Measurements from ENCODE around the gene MPP7.
"Not testable (repeated sequence)": the region's sequence is repeated elsewhere in the genome, so short reads cannot be mapped to it uniquely, and the experiment has no call there.

The MPP7 gene

GRCh38 chr10:28327491-28327880 is 24.6 kb upstream of the MPP7 start:
- TF ChIP-seq POLR2AphosphoS5 (IDR thresholded peaks at IDR 0.05; ENCODE audit: low read depth, low read length) (no peak), TAF1 (IDR thresholded peaks at IDR 0.05; ENCODE audit: low read depth, low read length) (no peak), PAX5 (IDR thresholded peaks at IDR 0.05; ENCODE audit: insufficient read depth, low read length, severe bottlenecking) (no peak), POU2F2 (IDR thresholded peaks at IDR 0.05; ENCODE audit: low read depth, low read length) (no peak), POLR2A (IDR thresholded peaks at IDR 0.05; ENCODE audit: low read depth, low read length) (no peak), SPI1 (IDR thresholded peaks at IDR 0.05; ENCODE audit: low read depth, low read length) (no peak)
- no peak for FAIRE-seq
- DNase-seq (ENCODE audit: insufficient read length, low spot score) = no peak

- FAIRE-seq (no peak), DNase-seq (ENCODE audit: insufficient read length, low spot score) (no peak)
- TF ChIP-seq POU2F2 (IDR thresholded peaks at IDR 0.05; ENCODE audit: low read depth, low read length) = no peak
- TF ChIP-seq SPI1 (IDR thresholded peaks at IDR 0.05; ENCODE audit: low read depth, low read length) = no peak
- TF ChIP-seq TAF1 (IDR thresholded peaks at IDR 0.05; ENCODE audit: low read depth, low read length) = no peak
- TF ChIP-seq POLR2A (IDR thresholded peaks at IDR 0.05; ENCODE audit: low read depth, low read length) = no peak
- TF ChIP-seq POLR2AphosphoS5 (IDR thresholded peaks at IDR 0.05; ENCODE audit: low read depth, low read length) = no peak
- no peak for TF ChIP-seq PAX5 (IDR thresholded peaks at IDR 0.05; ENCODE audit: insufficient read depth, low read length, severe bottlenecking)
These were observed 23.9 kb upstream of the MPP7 start for GRCh38 chr10:28326516-28327490.

GRCh38 chr10:28320799-28321198 is 17.9 kb upstream of the MPP7 start:
- FAIRE-seq (no peak), DNase-seq (ENCODE audit: insufficient read length, low spot score) (no peak)
- TF ChIP-seq SPI1 (IDR thresholded peaks at IDR 0.05; ENCODE audit: low read depth, low read length) (no peak), PAX5 (IDR thresholded peaks at IDR 0.05; ENCODE audit: insufficient read depth, low read length, severe bottlenecking) (no peak), TAF1 (IDR thresholded peaks at IDR 0.05; ENCODE audit: low read depth, low read length) (no peak), POU2F2 (IDR thresholded peaks at IDR 0.05; ENCODE audit: low read depth, low read length) (no peak), POLR2AphosphoS5 (IDR thresholded peaks at IDR 0.05; ENCODE audit: low read depth, low read length) (no peak), POLR2A (IDR thresholded peaks at IDR 0.05; ENCODE audit: low read depth, low read length) (no peak)

- no peak for FAIRE-seq
- no peak for TF ChIP-seq POU2F2 (IDR thresholded peaks at IDR 0.05; ENCODE audit: low read depth, low read length)
- no peak for TF ChIP-seq PAX5 (IDR thresholded peaks at IDR 0.05; ENCODE audit: insufficient read depth, low read length, severe bottlenecking)
- no peak for TF ChIP-seq TAF1 (IDR thresholded peaks at IDR 0.05; ENCODE audit: low read depth, low read length)
- TF ChIP-seq SPI1 (IDR thresholded peaks at IDR 0.05; ENCODE audit: low read depth, low read length) = no peak
- TF ChIP-seq POLR2AphosphoS5 (IDR thresholded peaks at IDR 0.05; ENCODE audit: low read depth, low read length) = no peak
- no peak for TF ChIP-seq POLR2A (IDR thresholded peaks at IDR 0.05; ENCODE audit: low read depth, low read length)
- DNase-seq (ENCODE audit: insufficient read length, low spot score) = no peak
These were observed 17.2 kb upstream of the MPP7 start for GRCh38 chr10:28320090-28320489.

GRCh38 chr10:28319061-28319460 is 16.2 kb upstream of the MPP7 start:
- not testable (repeated sequence) for DNase-seq (ENCODE audit: insufficient read length, low spot score); FAIRE-seq

- no peak for TF ChIP-seq POLR2A (IDR thresholded peaks at IDR 0.05; ENCODE audit: low read depth, low read length)
- no peak for TF ChIP-seq POLR2AphosphoS5 (IDR thresholded peaks at IDR 0.05; ENCODE audit: low read depth, low read length)
- no peak for TF ChIP-seq PAX5 (IDR thresholded peaks at IDR 0.05; ENCODE audit: insufficient read depth, low read length, severe bottlenecking)
- TF ChIP-seq TAF1 (IDR thresholded peaks at IDR 0.05; ENCODE audit: low read depth, low read length) = no peak
- FAIRE-seq (no peak), DNase-seq (ENCODE audit: insufficient read length, low spot score) (no peak)
These were observed 15.8 kb upstream of the MPP7 start for GRCh38 chr10:28318626-28319025.

GRCh38 chr10:28317760-28318159 is 14.9 kb upstream of the MPP7 start:
- no peak for TF ChIP-seq POLR2A (IDR thresholded peaks at IDR 0.05; ENCODE audit: low read depth, low read length)
- no peak for TF ChIP-seq PAX5 (IDR thresholded peaks at IDR 0.05; ENCODE audit: insufficient read depth, low read length, severe bottlenecking)
- TF ChIP-seq SPI1 (IDR thresholded peaks at IDR 0.05; ENCODE audit: low read depth, low read length) = no peak
- TF ChIP-seq POLR2AphosphoS5 (IDR thresholded peaks at IDR 0.05; ENCODE audit: low read depth, low read length) = no peak
- TF ChIP-seq TAF1 (IDR thresholded peaks at IDR 0.05; ENCODE audit: low read depth, low read length) = no peak
- no peak for TF ChIP-seq POU2F2 (IDR thresholded peaks at IDR 0.05; ENCODE audit: low read depth, low read length)
- FAIRE-seq = no peak
- DNase-seq (ENCODE audit: insufficient read length, low spot score) = no peak

GRCh38 chr10:28316696-28317095 is 13.8 kb upstream of the MPP7 start:
- TF ChIP-seq POU2F2 (IDR thresholded peaks at IDR 0.05; ENCODE audit: low read depth, low read length) = no peak
- TF ChIP-seq TAF1 (IDR thresholded peaks at IDR 0.05; ENCODE audit: low read depth, low read length) = no peak
- TF ChIP-seq SPI1 (IDR thresholded peaks at IDR 0.05; ENCODE audit: low read depth, low read length) = no peak
- TF ChIP-seq POLR2AphosphoS5 (IDR thresholded peaks at IDR 0.05; ENCODE audit: low read depth, low read length) = no peak
- TF ChIP-seq POLR2A (IDR thresholded peaks at IDR 0.05; ENCODE audit: low read depth, low read length) = no peak
- TF ChIP-seq PAX5 (IDR thresholded peaks at IDR 0.05; ENCODE audit: insufficient read depth, low read length, severe bottlenecking) = no peak
- DNase-seq (ENCODE audit: insufficient read length, low spot score) = no peak
- no peak for FAIRE-seq

- no peak for FAIRE-seq
These were observed 12.3 kb upstream of the MPP7 start for GRCh38 chr10:28315140-28315539.

More at GRCh38 chr10:28315140-28315539, 12.3 kb upstream of the MPP7 start:
- no peak for DNase-seq (ENCODE audit: insufficient read length, low spot score)
- TF ChIP-seq POLR2AphosphoS5 (IDR thresholded peaks at IDR 0.05; ENCODE audit: low read depth, low read length) = no peak
- TF ChIP-seq POU2F2 (IDR thresholded peaks at IDR 0.05; ENCODE audit: low read depth, low read length) = no peak
- no peak for TF ChIP-seq PAX5 (IDR thresholded peaks at IDR 0.05; ENCODE audit: insufficient read depth, low read length, severe bottlenecking)
- TF ChIP-seq POLR2A (IDR thresholded peaks at IDR 0.05; ENCODE audit: low read depth, low read length) = no peak
- no peak for TF ChIP-seq TAF1 (IDR thresholded peaks at IDR 0.05; ENCODE audit: low read depth, low read length)
- no peak for TF ChIP-seq SPI1 (IDR thresholded peaks at IDR 0.05; ENCODE audit: low read depth, low read length)

Data from GM12891 (cell line).